Neural cell (in vitro differentiated cells): ENCODE results near the gene PTGS2.

Experiments
- CTCF ChIP-seq: fragments of 450-650 bp; IDR thresholded peaks from 2 replicates; pipeline ENCODE4 v1.5.1; 2014; ENCODE audit warnings: antibody characterized with exemption, mild to moderate bottlenecking, moderate library complexity; ENCODE audit not compliant: poor library complexity, severe bottlenecking
- EP300 ChIP-seq: fragments of 450-650 bp; conservative IDR thresholded peaks from 2 replicates; pipeline ENCODE4 v1.6.1; 2014; ENCODE audit warnings: antibody characterized with exemption, mild to moderate bottlenecking, moderate library complexity; ENCODE audit not compliant: poor library complexity, severe bottlenecking
- EZH2 ChIP-seq: fragments of 200-600, 300-800 bp; shearing (Covaris generic), sonication (generic); IDR thresholded peaks from 2 replicates; pipeline ENCODE4 v1.6.1; 2014; ENCODE audit warnings: antibody characterized with exemption, low read length, borderline replicate concordance, mild to moderate bottlenecking; ENCODE audit not compliant: insufficient read depth, poor library complexity, severe bottlenecking
- MXI1 ChIP-seq: fragments of 450-650 bp; conservative IDR thresholded peaks from 2 replicates; pipeline ENCODE4 v1.6.1; 2014; ENCODE audit warnings: antibody characterized with exemption, mild to moderate bottlenecking; ENCODE audit not compliant: poor library complexity, severe bottlenecking
- POLR2AphosphoS5 ChIP-seq: IDR thresholded peaks from 2 replicates; pipeline ENCODE4 v1.6.1; 2012
- RAD21 ChIP-seq: fragments of 450-650 bp; conservative IDR thresholded peaks from 2 replicates; pipeline ENCODE4 v1.6.1; 2014; ENCODE audit warnings: antibody characterized with exemption, mild to moderate bottlenecking, moderate library complexity
- REST ChIP-seq: IDR thresholded peaks from 2 replicates; pipeline ENCODE4 v1.6.1; 2012; ENCODE audit warnings: borderline replicate concordance
- SMC3 ChIP-seq: fragments of 450-650 bp; conservative IDR thresholded peaks from 2 replicates; pipeline ENCODE4 v1.6.1; 2014; ENCODE audit warnings: antibody characterized with exemption, mild to moderate bottlenecking, moderate library complexity; ENCODE audit not compliant: poor library complexity
- TAF1 ChIP-seq: IDR thresholded peaks from 2 replicates; pipeline ENCODE4 v1.6.1; 2012; ENCODE audit warnings: low read depth

- TF ChIP-seq CTCF: no peak
- no peak for TF ChIP-seq TAF1
- no peak for TF ChIP-seq SMC3
- TF ChIP-seq EZH2: no peak
- no peak for TF ChIP-seq RAD21
- TF ChIP-seq EP300: no peak
- no peak for TF ChIP-seq POLR2AphosphoS5
- no peak for TF ChIP-seq REST
- no peak for TF ChIP-seq MXI1
These were observed 20.5 kb upstream of the PTGS2 start for GRCh38 chr1:186700722-186701121.
